H9 (cell line): ENCODE measurements around the gene CR1. TPM values are rescaled to one million over a fixed set of nuclear protein-coding genes. Genes with fewer than 3 reads are reported as not detected.

Experiments used
- DNase-seq: peaks from one replicate; pipeline ENCODE4 v3.0.0-alpha.2; 2017
- H2AFZ ChIP-seq: one replicate; pipeline ENCODE4 v1.6.1; 2013; ENCODE audit warnings: mild to moderate bottlenecking, low read length, control low read depth, moderate library complexity
- H2AK5ac ChIP-seq: 2 replicates; pipeline ENCODE4 v1.6.1; 2013; ENCODE audit warnings: low read length, control low read depth, mixed read lengths; ENCODE audit not compliant: insufficient read length
- H2BK120ac ChIP-seq: one replicate; pipeline ENCODE4 v1.6.1; 2013; ENCODE audit warnings: low read depth, mild to moderate bottlenecking, low read length, control low read depth, inconsistent platforms; ENCODE audit not compliant: poor library complexity, severe bottlenecking
- H2BK12ac ChIP-seq: 2 replicates; pipeline ENCODE4 v1.6.1; 2013; ENCODE audit warnings: low read length, control low read depth, mixed read lengths, low read depth; ENCODE audit not compliant: insufficient read length
- H2BK15ac ChIP-seq: 2 replicates; pipeline ENCODE4 v1.6.1; 2013; ENCODE audit warnings: low read depth, low read length, control low read depth
- H2BK20ac ChIP-seq: one replicate; pipeline ENCODE4 v1.6.1; 2013; ENCODE audit warnings: low read depth, mild to moderate bottlenecking, low read length, control low read depth, inconsistent platforms; ENCODE audit not compliant: poor library complexity, severe bottlenecking
- H2BK5ac ChIP-seq: 2 replicates; pipeline ENCODE4 v1.6.1; 2013; ENCODE audit warnings: low read length, control low read depth, mixed read lengths; ENCODE audit not compliant: insufficient read length
- H3K14ac ChIP-seq: 2 replicates; pipeline ENCODE4 v1.6.1; 2013; ENCODE audit warnings: low read length, control low read depth; ENCODE audit not compliant: insufficient read depth
- H3K18ac ChIP-seq: 2 replicates; pipeline ENCODE4 v1.6.1; 2013; ENCODE audit warnings: low read depth, mild to moderate bottlenecking, mixed read lengths, low read length, control low read depth; ENCODE audit not compliant: insufficient read length
- H3K23ac ChIP-seq: 2 replicates; pipeline ENCODE4 v1.6.1; 2013; ENCODE audit warnings: low read length, control low read depth, mixed read lengths, low read depth; ENCODE audit not compliant: insufficient read length
- H3K23me2 ChIP-seq: 2 replicates; pipeline ENCODE4 v1.6.1; 2013; ENCODE audit warnings: low read depth, mild to moderate bottlenecking, mixed read lengths, low read length, control low read depth; ENCODE audit not compliant: insufficient read length, poor library complexity, severe bottlenecking
- H3K27ac ChIP-seq: 2 replicates; pipeline ENCODE4 v1.5.1; 2013; ENCODE audit warnings: low read length, control low read depth, mixed read lengths, low read depth; ENCODE audit not compliant: insufficient read length
- H3K27me3 ChIP-seq: 2 replicates; pipeline ENCODE4 v1.6.1; 2013; ENCODE audit warnings: low read length, control low read depth, inconsistent platforms; ENCODE audit not compliant: insufficient read depth
- H3K4ac ChIP-seq: 2 replicates; pipeline ENCODE4 v1.6.1; 2013; ENCODE audit warnings: low read depth, mild to moderate bottlenecking, control low read depth, inconsistent platforms, low read length, moderate library complexity
- H3K4me1 ChIP-seq: 2 replicates; pipeline ENCODE4 v1.6.1; 2013; ENCODE audit warnings: low read length, control low read depth, inconsistent platforms; ENCODE audit not compliant: insufficient read depth
- H3K4me2 ChIP-seq: 2 replicates; pipeline ENCODE4 v1.6.1; 2013; ENCODE audit warnings: low read length, control low read depth, mixed read lengths; ENCODE audit not compliant: insufficient read length, insufficient read depth
- H3K56ac ChIP-seq: 2 replicates; pipeline ENCODE4 v1.6.1; 2013; ENCODE audit warnings: low read depth, mild to moderate bottlenecking, mixed read lengths, low read length, control low read depth; ENCODE audit not compliant: insufficient read length
- H3K79me1 ChIP-seq: 2 replicates; pipeline ENCODE4 v1.6.1; 2013; ENCODE audit warnings: low read depth, mild to moderate bottlenecking, moderate library complexity, low read length, control low read depth, inconsistent platforms; ENCODE audit not compliant: insufficient read depth, poor library complexity, severe bottlenecking
- H3K79me2 ChIP-seq: 2 replicates; pipeline ENCODE4 v1.6.1; 2013; ENCODE audit warnings: low read length, control low read depth, inconsistent platforms; ENCODE audit not compliant: insufficient read depth
- H3K9ac ChIP-seq: 2 replicates; pipeline ENCODE4 v1.6.1; 2013; ENCODE audit warnings: low read length, control low read depth, mixed read lengths; ENCODE audit not compliant: insufficient read length; ENCODE audit errors: extremely low read depth
- H3K9me3 ChIP-seq: one replicate; pipeline ENCODE4 v1.6.1; 2013; ENCODE audit warnings: low read depth, low read length, inconsistent platforms; ENCODE audit not compliant: control insufficient read depth
- H3T11ph ChIP-seq: one replicate; pipeline ENCODE4 v1.6.1; 2013; ENCODE audit warnings: mild to moderate bottlenecking, low read length, control low read depth, inconsistent platforms
- H4K20me1 ChIP-seq: one replicate; pipeline ENCODE4 v1.6.1; 2013; ENCODE audit not compliant: control insufficient read depth, insufficient read length, insufficient read depth
- H4K5ac ChIP-seq: 2 replicates; pipeline ENCODE4 v1.6.1; 2013; ENCODE audit warnings: low read depth, mild to moderate bottlenecking, mixed read lengths, low read length, control low read depth; ENCODE audit not compliant: insufficient read length
- H4K8ac ChIP-seq: replicated peaks from 2 replicates; pipeline ENCODE4 v1.6.1; 2013; ENCODE audit warnings: low read length, control low read depth, mixed read lengths, low read depth; ENCODE audit not compliant: insufficient read length
- H4K91ac ChIP-seq: 2 replicates; pipeline ENCODE4 v1.6.1; 2013; ENCODE audit warnings: low read depth, mild to moderate bottlenecking, moderate library complexity, mixed read lengths, low read length, control low read depth; ENCODE audit not compliant: insufficient read length
- H3K27ac Mint-ChIP-seq, 3 experiments: 2 replicates in 2 of 3; 3 replicates in 1 of 3; pipeline ENCODE4 v1.8.0; 2020 to 2021; ENCODE audit warnings: mixed read lengths in 3 of 3, mild to moderate bottlenecking in 1 of 3, moderate library complexity in 1 of 3
- H3K27me3 Mint-ChIP-seq: 2 replicates; pipeline ENCODE4 v1.8.0; 2021; ENCODE audit warnings: low read depth, mild to moderate bottlenecking, moderate library complexity, mixed read lengths
- H3K36me3 Mint-ChIP-seq, 3 experiments: 2 replicates in 2 of 3; 3 replicates in 1 of 3; pipeline ENCODE4 v1.8.0; 2020 to 2021; ENCODE audit warnings: low read depth in 3 of 3, mixed read lengths in 3 of 3; ENCODE audit not compliant: insufficient read depth in 1 of 3
- H3K4me1 Mint-ChIP-seq, 2 experiments: 2 replicates each; pipeline ENCODE4 v1.8.0; 2020; ENCODE audit warnings: mixed read lengths in 2 of 2
- H3K4me3 Mint-ChIP-seq, 2 experiments: 2 replicates in 1 of 2; 3 replicates in 1 of 2; pipeline ENCODE4 v1.8.0; 2020 to 2021; ENCODE audit warnings: mild to moderate bottlenecking in 2 of 2, mixed read lengths in 2 of 2, moderate library complexity in 1 of 2
- H3K9me3 Mint-ChIP-seq, 2 experiments: 2 replicates in 1 of 2; 3 replicates in 1 of 2; pipeline ENCODE4 v1.8.0; 2020; ENCODE audit warnings: mild to moderate bottlenecking in 2 of 2, mixed read lengths in 2 of 2, moderate library complexity in 1 of 2
- WGBS: extraction: QIAGEN DNeasy Blood & Tissue Kit; methylation state at CpG from one replicate; pipeline ENCODE4 v1.1.7; 2013; ENCODE audit warnings: missing lambda C conversion rate, low lambda C conversion rate, mixed read lengths; ENCODE audit not compliant: insufficient read length; ENCODE audit errors: extremely low coverage; 5-methylcytosine and 5-hydroxymethylcytosine counted together
- total RNA-seq: library from RNA; stranded (reverse); gene quantifications from 2 replicates; pipeline ENCODE4 v1.2.1, GENCODE V29; 2021
- TF ChIP-seq, protein P1 (sequence below): fragments of 200-600 bp; sonication (generic); conservative IDR thresholded peaks from 3 replicates; pipeline ENCODE4 v1.8.0; 2021; ENCODE audit warnings: antibody characterized with exemption, mild to moderate bottlenecking

Gene CR1
- total RNA-seq, 1 experiment from 2014 or later, result 0.04 TPM

DNA sequence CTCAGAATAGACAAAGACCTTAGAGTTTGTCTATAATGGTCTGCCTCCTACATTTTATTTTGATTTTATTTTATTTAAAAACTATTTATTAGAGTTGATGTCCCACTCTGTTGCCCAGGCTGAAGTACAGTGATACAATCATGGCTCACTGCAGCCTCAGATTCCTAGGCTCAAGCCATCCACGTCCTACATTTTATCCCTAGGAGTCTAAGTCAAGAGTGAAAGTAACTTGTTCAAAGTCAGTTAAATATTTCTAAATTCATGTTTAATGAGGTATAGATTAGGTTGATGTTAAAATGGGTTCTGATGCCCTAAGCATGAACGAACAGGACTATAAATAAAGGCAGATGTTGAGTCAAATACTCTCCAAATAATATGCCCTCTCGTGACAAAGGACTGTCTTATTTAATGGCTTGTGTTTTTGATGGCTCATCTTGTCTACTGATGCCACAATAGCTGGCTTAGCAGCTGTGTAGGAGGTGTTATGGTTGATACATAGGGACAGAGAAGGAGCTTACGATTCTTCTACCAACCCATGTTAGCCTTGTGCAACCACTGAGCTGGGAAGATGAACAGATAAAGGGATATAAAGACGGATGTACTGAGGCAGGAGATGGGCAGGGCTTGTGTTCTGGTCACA lies 83.0 kb downstream of the CR1 start:
- Histone ChIP-seq H4K20me1 (no peaks in the 10 kb centered on the region), H2AK5ac (no peak overlapping the region), H3K4ac (no peak overlapping the region), H3K23me2 (no peaks in the 10 kb centered on the region), H3K27me3 (no peaks in the 10 kb centered on the region), H3K4me2 (no peak overlapping the region), H3T11ph (no peak overlapping the region), H3K56ac (no peak overlapping the region), H2AFZ (no peak overlapping the region), H4K5ac (no peak overlapping the region), H2BK5ac (no peak overlapping the region), H2BK20ac (no peak overlapping the region), H4K8ac (no peak overlapping the region), H3K27ac (no peak overlapping the region), H3K79me1 (no peaks in the 10 kb centered on the region), H2BK15ac (no peak overlapping the region), H3K18ac (no peak overlapping the region), H3K9me3 (no peaks in the 10 kb centered on the region), H3K4me1 (no peaks in the 10 kb centered on the region), H3K79me2 (no peaks in the 10 kb centered on the region), H3K14ac (no peak overlapping the region), H2BK120ac (no peak overlapping the region), H3K23ac (no peak overlapping the region), H2BK12ac (no peak overlapping the region), H3K9ac (no peak overlapping the region), H4K91ac (no peak overlapping the region)
- no peaks in the 10 kb centered on the region for H3K36me3 Mint-ChIP-seq
- TF ChIP-seq, protein P1, sequence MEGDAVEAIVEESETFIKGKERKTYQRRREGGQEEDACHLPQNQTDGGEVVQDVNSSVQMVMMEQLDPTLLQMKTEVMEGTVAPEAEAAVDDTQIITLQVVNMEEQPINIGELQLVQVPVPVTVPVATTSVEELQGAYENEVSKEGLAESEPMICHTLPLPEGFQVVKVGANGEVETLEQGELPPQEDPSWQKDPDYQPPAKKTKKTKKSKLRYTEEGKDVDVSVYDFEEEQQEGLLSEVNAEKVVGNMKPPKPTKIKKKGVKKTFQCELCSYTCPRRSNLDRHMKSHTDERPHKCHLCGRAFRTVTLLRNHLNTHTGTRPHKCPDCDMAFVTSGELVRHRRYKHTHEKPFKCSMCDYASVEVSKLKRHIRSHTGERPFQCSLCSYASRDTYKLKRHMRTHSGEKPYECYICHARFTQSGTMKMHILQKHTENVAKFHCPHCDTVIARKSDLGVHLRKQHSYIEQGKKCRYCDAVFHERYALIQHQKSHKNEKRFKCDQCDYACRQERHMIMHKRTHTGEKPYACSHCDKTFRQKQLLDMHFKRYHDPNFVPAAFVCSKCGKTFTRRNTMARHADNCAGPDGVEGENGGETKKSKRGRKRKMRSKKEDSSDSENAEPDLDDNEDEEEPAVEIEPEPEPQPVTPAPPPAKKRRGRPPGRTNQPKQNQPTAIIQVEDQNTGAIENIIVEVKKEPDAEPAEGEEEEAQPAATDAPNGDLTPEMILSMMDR, result no peak
- WGBS, result no CpG with 5 or more reads among the region's 5 CpGs
- no peak for DNase-seq
- no peak overlapping the region for H3K4me3 Mint-ChIP-seq
- no peak overlapping the region for H3K27ac Mint-ChIP-seq
- H3K9me3 Mint-ChIP-seq, result no peaks in the 10 kb centered on the region; a peak in 1 of 5 replicates
- no peaks in the 10 kb centered on the region for H3K27me3 Mint-ChIP-seq
- peaks cover 4 to 24% of the 10 kb centered on the region in 2 experiments; a peak in 3 of 4 replicates for H3K4me1 Mint-ChIP-seq
